Thyroid gland (tissue), 4 donors: ENCODE data around the gene C10orf67. TPM values are rescaled to one million over a fixed set of nuclear protein-coding genes. Genes with fewer than 3 reads are reported as not detected.

Experiments
- DNase-seq, 2 donors: peaks; one replicate each; pipeline ENCODE4 v3.0.0-alpha.2; 2019
- H3K27ac ChIP-seq, 3 donors: fragments of 200-600 bp; sonication (generic); 1 replicate in 2 of 3; 2 replicates in 1 of 3; pipeline ENCODE4 v1.5.1; 2016 to 2019; ENCODE audit warnings: mild to moderate bottlenecking in 1 of 3, moderate library complexity in 1 of 3
- H3K27me3 ChIP-seq: fragments of 200-600 bp; sonication (generic); one replicate; pipeline ENCODE4 v1.5.1; 2019
- H3K36me3 ChIP-seq, 2 donors: fragments of 200-600 bp; sonication (generic); one replicate each; pipeline ENCODE4 v1.5.1; 2016 to 2019
- H3K4me1 ChIP-seq, 2 donors: fragments of 200-600 bp; sonication (generic); one replicate each; pipeline ENCODE4 v1.5.1; 2017 to 2019
- H3K4me3 ChIP-seq, 3 donors: fragments of 200-600 bp; sonication (generic); replicated peaks in 1 of 3; 1 replicate in 2 of 3; 2 replicates in 1 of 3; pipeline ENCODE4 v1.5.1; 2016; ENCODE audit warnings: mild to moderate bottlenecking in 1 of 3
- H3K9me3 ChIP-seq: fragments of 200-600 bp; sonication (generic); one replicate; pipeline ENCODE4 v1.5.1; 2017
- CTCF ChIP-seq, 6 experiments: fragments of 200-600 bp in 3 of 6; fragments of 450-650 bp in 3 of 6; sonication (generic) in 3 of 6; IDR thresholded peaks; one replicate each; pipeline ENCODE4 v1.5.1; 2016 to 2019; ENCODE audit warnings: antibody characterized with exemption in 6 of 6, mild to moderate bottlenecking in 2 of 6, inconsistent platforms in 1 of 6, moderate library complexity in 1 of 6
- POLR2A ChIP-seq, 2 donors: fragments of 450-650 bp; IDR thresholded peaks; one replicate each; pipeline ENCODE4 v1.6.1; 2017; ENCODE audit warnings: antibody characterized with exemption in 2 of 2, mild to moderate bottlenecking in 2 of 2, moderate library complexity in 1 of 2
- WGBS, 2 donors: methylation state at CpG; one replicate each; pipeline ENCODE4 v1.1.5; 2017; 5-methylcytosine and 5-hydroxymethylcytosine counted together
- intact Hi-C: fragments of 100-400 bp; cut with DNase I; formaldehyde crosslinking; loops from one replicate; pipeline ENCODE4 v1.15.1; 2023
- total RNA-seq, 4 donors: library from RNA; depleted of rRNA; stranded (reverse); fragments of >200 nt; gene quantifications; one replicate each; pipeline ENCODE4 v1.2.3, GENCODE V29; 2016

C10orf67 gene
- total RNA-seq, 4 donors from 2014 or later, result 0.13 to 0.98 (median 0.54) TPM; not detected in 1

GRCh38 chr10:23189024-23189423 lies 155.6 kb downstream of the C10orf67 start:
- 34 to 42% methylated on average over 5 of the region's 5 CpGs for WGBS, 2 donors
- Histone ChIP-seq H3K4me3 (no peak overlapping the region), H3K27me3 (peaks cover under 1% of the 10 kb centered on the region)

GRCh38 chr10:23187155-23187554 lies 157.4 kb downstream of the C10orf67 start:
- H3K27me3 ChIP-seq, result no peaks in the 10 kb centered on the region
- 71 to 84% methylated on average over 1 of the region's 1 CpG for WGBS, 2 donors
- H3K4me3 ChIP-seq, result no peak overlapping the region
- TF ChIP-seq CTCF (IDR thresholded peaks at IDR 0.05) (no peak), POLR2A (IDR thresholded peaks at IDR 0.05) (no peak)
- no peak overlapping the region for H3K27ac ChIP-seq
- H3K36me3 ChIP-seq, result no peaks in the 10 kb centered on the region
- intact Hi-C loops, result no loop called here
- H3K9me3 ChIP-seq, result no peaks in the 10 kb centered on the region
- DNase-seq, result no peak
- peaks cover 0 to 6% of the 10 kb centered on the region in 2 donors for H3K4me1 ChIP-seq

More at GRCh38 chr10:23189024-23189423, 155.6 kb downstream of the C10orf67 start:
- TF ChIP-seq CTCF (IDR thresholded peaks at IDR 0.05) (no peak), POLR2A (IDR thresholded peaks at IDR 0.05) (no peak)
- Histone ChIP-seq H3K4me1 (peaks cover 0 to 11% of the 10 kb centered on the region in 2 donors), H3K36me3 (no peaks in the 10 kb centered on the region), H3K27ac (no peak overlapping the region), H3K9me3 (no peaks in the 10 kb centered on the region)
- intact Hi-C loops, result no loop called here
- no peak for DNase-seq

GRCh38 chr10:23186697-23187096 lies 157.9 kb downstream of the C10orf67 start:
- intact Hi-C loops, result no loop called here
- Histone ChIP-seq H3K4me3 (no peak overlapping the region), H3K27ac (no peak overlapping the region), H3K9me3 (no peaks in the 10 kb centered on the region), H3K27me3 (no peaks in the 10 kb centered on the region), H3K36me3 (no peaks in the 10 kb centered on the region), H3K4me1 (peaks cover 0 to 1% of the 10 kb centered on the region in 2 donors)
- TF ChIP-seq CTCF (IDR thresholded peaks at IDR 0.05) (no peak), POLR2A (IDR thresholded peaks at IDR 0.05) (no peak)
- WGBS, 2 donors, result 44 to 45% methylated on average over 5 of the region's 5 CpGs
- no peak for DNase-seq

GRCh38 chr10:23186178-23186577 lies 158.4 kb downstream of the C10orf67 start:
- no peaks in the 10 kb centered on the region for H3K4me1 ChIP-seq
- no peak overlapping the region for H3K4me3 ChIP-seq
- H3K36me3 ChIP-seq, result no peaks in the 10 kb centered on the region
- TF ChIP-seq POLR2A (IDR thresholded peaks at IDR 0.05) (no peak), CTCF (IDR thresholded peaks at IDR 0.05) (no peak)
- intact Hi-C loops, result no loop called here
- no peaks in the 10 kb centered on the region for H3K27me3 ChIP-seq
- H3K9me3 ChIP-seq, result no peaks in the 10 kb centered on the region
- no peak for DNase-seq
- H3K27ac ChIP-seq, result no peak overlapping the region
- 41 to 50% methylated on average over 7 of the region's 7 CpGs for WGBS, 2 donors

- no peak overlapping the region for H3K4me3 ChIP-seq
- 29 to 34% methylated on average over 12 to 14 of the region's 14 CpGs for WGBS, 2 donors
- no peak overlapping the region for H3K27ac ChIP-seq
- H3K4me1 ChIP-seq, result peaks cover 10 to 15% of the 10 kb centered on the region in 2 donors
- H3K36me3 ChIP-seq, result no peaks in the 10 kb centered on the region
- H3K9me3 ChIP-seq, result no peaks in the 10 kb centered on the region
- TF ChIP-seq POLR2A (IDR thresholded peaks at IDR 0.05), result no peak
- TF ChIP-seq CTCF (IDR thresholded peaks at IDR 0.05), result no peak
- H3K27me3 ChIP-seq, result peaks cover 25% of the 10 kb centered on the region
- intact Hi-C loops, result no loop called here
- no peak for DNase-seq
Observed at GRCh38 chr10:23174977-23175512, 169.6 kb downstream of the C10orf67 start.
